Fibroblast of the aortic adventitia (primary cell): ENCODE results near the gene PIK3R1. TPM values are rescaled to one million over a fixed set of nuclear protein-coding genes. Genes with fewer than 3 reads are reported as not detected.

Source experiments
- DNase-seq: peaks from one replicate; pipeline ENCODE4 v3.0.0-alpha.2; 2010; ENCODE audit warnings: low read depth
- H3K4me3 ChIP-seq: 2 replicates; pipeline ENCODE4 v1.5.1; 2011; ENCODE audit warnings: low read depth, mild to moderate bottlenecking, control low read depth, low read length, moderate library complexity
- total RNA-seq: library from RNA; depleted of rRNA; stranded (reverse); fragments of >200 nt; gene quantifications from 2 replicates; pipeline ENCODE4 v1.2.3, GENCODE V29; 2012; ENCODE audit warnings: low replicate concordance
- TF ChIP-seq, protein P1 (sequence below): IDR thresholded peaks from 2 replicates; pipeline ENCODE4 v1.5.1; 2011; ENCODE audit warnings: mild to moderate bottlenecking, low read length, control low read depth, inconsistent platforms; ENCODE audit not compliant: insufficient read depth

PIK3R1 gene
- total RNA-seq, 1 donor = 45.1 TPM

DNA sequence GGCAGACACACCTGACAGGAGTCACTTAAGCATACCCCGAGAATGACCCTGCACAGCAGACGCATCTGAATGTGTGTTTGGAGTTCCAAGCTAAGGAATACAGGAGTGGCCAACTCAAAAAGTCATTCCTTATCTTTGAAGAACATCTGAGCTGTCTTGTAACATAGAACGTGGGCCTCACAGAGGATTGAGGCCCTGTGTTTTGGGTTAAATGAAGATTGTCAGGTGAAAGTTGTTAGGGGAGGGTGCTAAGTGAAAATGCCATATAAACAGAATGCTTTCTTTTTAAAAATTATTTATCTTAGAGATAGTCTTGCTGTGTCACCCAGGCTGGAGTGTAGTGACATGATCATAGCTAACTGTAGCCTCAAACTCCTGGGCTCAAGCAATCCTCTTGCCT, 100.9 kb downstream of the PIK3R1 start:
- DNase-seq = no peak
- TF ChIP-seq, protein P1, sequence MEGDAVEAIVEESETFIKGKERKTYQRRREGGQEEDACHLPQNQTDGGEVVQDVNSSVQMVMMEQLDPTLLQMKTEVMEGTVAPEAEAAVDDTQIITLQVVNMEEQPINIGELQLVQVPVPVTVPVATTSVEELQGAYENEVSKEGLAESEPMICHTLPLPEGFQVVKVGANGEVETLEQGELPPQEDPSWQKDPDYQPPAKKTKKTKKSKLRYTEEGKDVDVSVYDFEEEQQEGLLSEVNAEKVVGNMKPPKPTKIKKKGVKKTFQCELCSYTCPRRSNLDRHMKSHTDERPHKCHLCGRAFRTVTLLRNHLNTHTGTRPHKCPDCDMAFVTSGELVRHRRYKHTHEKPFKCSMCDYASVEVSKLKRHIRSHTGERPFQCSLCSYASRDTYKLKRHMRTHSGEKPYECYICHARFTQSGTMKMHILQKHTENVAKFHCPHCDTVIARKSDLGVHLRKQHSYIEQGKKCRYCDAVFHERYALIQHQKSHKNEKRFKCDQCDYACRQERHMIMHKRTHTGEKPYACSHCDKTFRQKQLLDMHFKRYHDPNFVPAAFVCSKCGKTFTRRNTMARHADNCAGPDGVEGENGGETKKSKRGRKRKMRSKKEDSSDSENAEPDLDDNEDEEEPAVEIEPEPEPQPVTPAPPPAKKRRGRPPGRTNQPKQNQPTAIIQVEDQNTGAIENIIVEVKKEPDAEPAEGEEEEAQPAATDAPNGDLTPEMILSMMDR = no peak
- H3K4me3 ChIP-seq = no peak overlapping the region

DNA sequence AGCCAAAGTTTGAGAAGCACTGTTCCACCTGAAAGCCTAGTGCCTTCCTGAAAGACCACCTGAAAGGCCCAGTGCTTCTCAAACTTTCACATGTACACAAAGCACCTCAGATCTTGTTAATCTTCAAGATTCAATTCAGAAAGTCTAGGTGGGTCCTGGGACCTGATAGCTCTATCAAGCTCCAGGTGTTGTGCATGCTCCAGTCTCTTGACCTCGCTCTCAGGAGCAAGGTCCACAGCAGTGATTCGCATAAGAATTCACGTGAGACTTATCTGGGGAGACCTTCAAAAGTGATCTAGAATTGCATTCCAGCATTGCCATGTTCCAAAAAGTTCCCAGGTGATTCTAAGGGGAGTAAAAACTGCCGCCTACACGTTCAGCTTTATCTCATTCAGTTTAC, 102.1 kb downstream of the PIK3R1 start:
- no peak for DNase-seq
- H3K4me3 ChIP-seq = no peak overlapping the region
- TF ChIP-seq, protein P1 = no peak

DNA sequence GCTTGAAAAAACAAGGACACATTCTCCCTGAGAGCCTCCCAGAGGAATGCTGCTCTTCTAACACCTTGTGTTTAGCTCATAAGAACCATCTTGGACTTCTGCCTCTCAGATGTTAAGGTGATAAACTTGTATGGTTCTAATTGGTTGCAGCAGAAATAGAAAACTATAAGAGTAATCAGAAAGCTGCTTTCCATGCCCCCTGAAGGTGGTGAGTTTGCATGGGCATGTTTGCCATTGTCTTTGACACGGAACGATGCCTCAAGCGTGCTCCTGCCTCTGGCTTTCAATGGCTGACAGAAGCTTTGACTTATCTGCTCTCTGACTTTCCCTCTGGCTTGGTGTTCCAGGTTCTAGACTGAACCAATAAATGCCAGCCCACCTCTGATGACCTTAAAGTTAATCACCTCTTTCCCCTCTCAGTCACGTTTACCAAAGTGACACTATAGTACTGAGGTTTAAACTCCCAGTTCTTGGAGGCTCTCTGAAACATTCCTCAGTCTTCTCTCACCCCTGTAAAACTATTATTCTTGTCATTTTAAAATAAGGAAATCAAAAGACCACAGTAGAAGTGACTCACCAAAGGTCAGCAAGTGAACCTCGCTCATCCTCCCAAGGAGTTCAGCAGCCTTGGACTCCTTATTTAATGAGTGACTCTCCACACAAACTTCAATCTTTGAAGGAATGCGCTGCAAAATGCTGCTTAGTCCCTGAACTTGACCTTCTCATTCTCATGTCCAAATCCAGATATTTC, 103.6 kb downstream of the PIK3R1 start:
- TF ChIP-seq, protein P1 = no peak
- no peak overlapping the region for H3K4me3 ChIP-seq
- peak; percentile 36 for DNase-seq

DNA sequence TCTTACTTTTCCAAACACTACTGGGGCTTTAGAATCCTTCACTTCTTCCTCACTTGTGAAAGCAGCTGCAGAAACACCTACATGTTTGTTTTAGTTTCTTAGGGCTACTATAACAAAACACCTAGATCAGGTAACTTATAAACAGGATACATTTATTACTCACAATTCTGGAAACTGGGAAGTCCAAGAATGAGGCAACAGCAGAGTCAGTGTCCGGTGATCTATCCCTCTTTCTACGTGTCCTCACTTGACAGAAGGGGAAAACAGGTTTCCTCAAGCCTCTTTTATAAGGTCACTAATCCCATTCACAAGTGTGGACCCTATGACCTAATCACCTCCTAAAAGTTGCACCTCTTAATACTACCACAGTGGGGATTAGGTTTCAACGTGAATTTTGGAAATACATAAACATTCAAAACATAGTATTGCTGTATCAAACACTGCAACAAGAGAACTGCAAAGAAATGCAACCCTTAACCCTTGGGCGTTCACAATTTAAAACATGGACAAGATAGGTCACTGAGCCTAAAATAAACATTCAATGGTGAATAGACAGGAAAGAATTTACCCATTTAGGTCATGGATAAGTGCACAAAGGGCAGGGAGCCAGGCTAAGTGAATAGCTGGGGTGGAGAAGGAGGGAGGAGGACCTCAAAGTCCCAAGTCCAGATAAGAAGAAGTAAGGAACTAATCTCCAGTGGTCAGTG, 104.3 kb downstream of the PIK3R1 start:
- DNase-seq = no peak
- TF ChIP-seq, protein P1 = no peak
- no peak overlapping the region for H3K4me3 ChIP-seq

DNA sequence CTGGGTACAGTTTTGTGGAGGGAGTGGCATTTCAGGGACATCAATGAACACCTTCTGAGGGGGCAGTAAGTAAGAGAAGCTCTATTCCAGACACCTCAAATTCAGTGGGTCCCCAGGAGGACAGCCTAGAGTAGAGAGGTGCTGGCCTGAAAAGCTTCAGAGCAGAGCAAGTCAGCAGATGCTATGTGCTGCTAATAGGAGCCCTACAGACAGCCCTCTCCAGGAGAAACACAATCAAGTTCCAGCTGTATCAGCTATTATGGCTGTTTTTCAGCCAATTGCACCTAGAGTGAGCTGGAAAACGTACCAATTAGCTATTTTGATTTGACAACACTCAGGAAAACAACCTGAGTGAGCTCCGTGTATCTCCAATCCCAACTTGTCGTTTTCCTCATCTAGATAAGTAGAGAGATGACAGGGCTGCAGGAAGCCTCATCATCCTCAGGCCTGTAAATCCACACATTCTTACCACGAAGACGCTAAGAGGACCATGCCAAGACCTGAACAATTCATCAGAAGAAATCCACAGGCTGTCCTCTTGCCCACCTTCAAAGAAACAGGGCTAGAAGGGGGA, 104.9 kb downstream of the PIK3R1 start:
- H3K4me3 ChIP-seq = no peak overlapping the region
- TF ChIP-seq, protein P1 = no peak
- no peak for DNase-seq

DNA sequence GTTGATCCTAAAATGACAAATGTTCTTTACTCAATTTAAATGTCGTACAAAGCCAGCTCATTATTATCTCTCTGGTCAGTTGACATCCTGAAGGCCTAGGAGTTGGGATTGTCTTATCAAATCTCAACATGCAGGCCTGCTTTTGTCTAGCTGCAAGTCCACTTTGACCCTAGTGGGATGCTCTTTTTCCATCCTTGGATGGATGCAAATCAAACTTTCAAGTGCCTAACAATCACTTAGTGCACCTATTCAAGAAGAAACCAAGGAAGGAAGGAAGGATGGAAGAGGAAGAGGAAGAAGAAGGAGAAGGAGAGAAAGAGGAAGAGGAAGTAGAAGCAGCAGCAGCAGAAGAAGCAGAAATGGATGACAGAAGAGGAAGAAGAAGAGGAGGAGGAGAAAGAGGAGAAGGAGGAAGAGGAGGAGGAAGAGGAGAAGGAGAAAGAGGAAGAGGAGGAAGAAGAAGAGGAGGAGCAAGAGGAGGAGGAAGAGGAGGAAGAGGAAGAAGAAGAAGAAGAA, 109.6 kb downstream of the PIK3R1 start:
- no peak overlapping the region for H3K4me3 ChIP-seq
- TF ChIP-seq, protein P1 = no peak
- no peak for DNase-seq
